T-helper 1 cell treated with Interleukin-12 subunit alpha and Interleukin-12 subunit beta and Interleukin-4 antibody, amounts not matched to agents 30 μg/mL and 1 μg/mL, for 36 hours (primary cell): ENCODE data around the gene METTL15.
"Not testable (repeated sequence)": the region's sequence is repeated elsewhere in the genome, so short reads cannot be mapped to it uniquely, and the experiment has no call there.

ENCODE experiments used
- H3K27ac Mint-ChIP-seq: one replicate; pipeline ENCODE4 v1.8.0; 2021; ENCODE audit warnings: mild to moderate bottlenecking, mixed read lengths
- H3K27me3 Mint-ChIP-seq: one replicate; pipeline ENCODE4 v1.8.0; 2021; ENCODE audit warnings: low read depth, mixed read lengths
- H3K36me3 Mint-ChIP-seq: one replicate; pipeline ENCODE4 v1.8.0; 2021; ENCODE audit warnings: low read depth, mixed read lengths
- H3K4me1 Mint-ChIP-seq: one replicate; pipeline ENCODE4 v1.8.0; 2021; ENCODE audit warnings: low read depth, mixed read lengths
- H3K4me3 Mint-ChIP-seq: one replicate; pipeline ENCODE4 v1.8.0; 2021; ENCODE audit warnings: mild to moderate bottlenecking, moderate library complexity, mixed read lengths
- H3K9me3 Mint-ChIP-seq: one replicate; pipeline ENCODE4 v1.8.0; 2021; ENCODE audit warnings: mixed read lengths

Gene METTL15

DNA sequence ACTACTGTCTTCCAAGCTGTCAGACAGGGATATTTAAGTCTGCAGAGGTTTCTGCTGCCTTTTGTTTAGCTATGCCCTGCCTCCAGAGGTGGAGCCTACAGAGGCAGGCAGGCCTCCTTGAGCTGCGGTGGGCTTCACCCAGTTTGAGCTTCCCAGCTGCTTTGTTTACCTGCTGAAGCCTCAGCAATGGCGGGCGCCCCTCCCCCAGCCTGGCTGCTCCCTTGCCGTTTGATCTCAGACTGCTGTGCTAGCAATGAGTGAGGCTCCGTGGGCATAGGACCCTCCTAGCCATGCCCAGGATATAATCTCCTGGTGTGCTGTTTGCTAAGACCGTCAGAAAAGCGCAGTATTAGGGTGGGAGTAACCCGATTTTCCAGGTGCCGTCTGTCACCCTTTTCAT, 113.9 kb downstream of the METTL15 start:
- not testable (repeated sequence) for H3K9me3 Mint-ChIP-seq, H3K4me1 Mint-ChIP-seq, H3K36me3 Mint-ChIP-seq, H3K4me3 Mint-ChIP-seq, H3K27me3 Mint-ChIP-seq, H3K27ac Mint-ChIP-seq

DNA sequence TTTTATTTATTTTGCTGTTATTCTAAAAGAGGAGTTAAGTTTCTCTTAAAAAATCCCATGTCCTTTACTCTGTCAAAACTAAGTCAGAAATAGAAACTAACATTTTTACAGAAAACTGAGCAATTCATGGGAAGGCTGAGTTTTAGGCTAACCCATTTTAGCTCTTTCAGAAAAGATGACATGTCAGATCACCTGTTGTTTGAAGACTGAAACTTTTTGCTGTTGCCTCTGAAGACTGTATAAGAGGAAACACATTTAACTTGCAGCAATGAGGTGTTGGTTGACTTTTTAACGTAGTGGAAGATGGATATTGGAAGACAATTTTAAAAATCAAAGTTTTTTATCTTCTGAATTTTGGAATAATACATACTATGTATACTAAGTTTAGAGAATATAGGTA, 115.4 kb downstream of the METTL15 start:
- no peaks in the 10 kb centered on the region for H3K9me3 Mint-ChIP-seq
- H3K36me3 Mint-ChIP-seq: peaks cover 5% of the 10 kb centered on the region
- H3K4me3 Mint-ChIP-seq: no peak overlapping the region
- H3K27me3 Mint-ChIP-seq: no peaks in the 10 kb centered on the region
- peaks cover 6% of the 10 kb centered on the region for H3K4me1 Mint-ChIP-seq
- H3K27ac Mint-ChIP-seq: no peak overlapping the region

DNA sequence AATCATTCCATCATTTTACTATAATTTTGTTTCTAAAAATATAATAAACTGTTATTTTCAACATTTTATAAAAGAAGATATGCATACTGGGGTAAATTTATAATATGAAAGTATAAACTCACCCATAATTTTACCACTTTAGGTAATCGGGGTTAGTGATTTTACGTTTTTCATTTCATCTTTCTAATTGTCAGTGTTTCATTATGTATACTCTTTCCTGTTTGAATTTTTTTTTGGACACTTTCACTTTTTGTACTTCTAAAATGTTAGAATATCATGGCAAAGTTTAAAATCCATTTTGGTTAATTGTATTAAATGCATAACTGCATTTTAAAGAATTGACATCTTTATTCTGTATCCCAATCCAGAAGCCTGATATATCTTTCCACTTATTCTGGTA, 115.8 kb downstream of the METTL15 start:
- Mint-ChIP-seq H3K27ac (no peak overlapping the region), H3K36me3 (peaks cover 5% of the 10 kb centered on the region), H3K4me1 (peaks cover 6% of the 10 kb centered on the region), H3K27me3 (no peaks in the 10 kb centered on the region), H3K4me3 (no peak overlapping the region), H3K9me3 (no peaks in the 10 kb centered on the region)

DNA sequence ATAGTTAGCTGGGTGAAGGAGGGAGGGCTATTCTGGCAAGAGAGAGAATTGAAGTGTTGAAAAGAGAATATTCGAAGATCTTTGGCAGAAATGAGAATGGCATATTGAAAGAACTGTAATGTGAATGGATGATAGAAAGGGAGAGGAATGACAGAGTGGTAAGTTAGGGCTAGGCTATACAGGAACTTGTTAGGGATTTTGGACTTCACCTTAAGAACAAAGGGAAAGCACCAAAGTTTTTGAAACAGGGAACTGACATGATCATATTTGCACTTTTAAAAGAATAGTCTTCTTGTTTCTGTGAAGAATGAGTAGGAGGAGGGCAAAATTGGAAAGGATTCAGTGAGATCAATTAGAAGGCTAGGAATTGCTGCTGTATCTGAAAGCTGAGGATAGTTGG, 119.3 kb downstream of the METTL15 start:
- H3K27me3 Mint-ChIP-seq: no peaks in the 10 kb centered on the region
- H3K27ac Mint-ChIP-seq: no peak overlapping the region
- H3K4me1 Mint-ChIP-seq: peaks cover 8% of the 10 kb centered on the region

DNA sequence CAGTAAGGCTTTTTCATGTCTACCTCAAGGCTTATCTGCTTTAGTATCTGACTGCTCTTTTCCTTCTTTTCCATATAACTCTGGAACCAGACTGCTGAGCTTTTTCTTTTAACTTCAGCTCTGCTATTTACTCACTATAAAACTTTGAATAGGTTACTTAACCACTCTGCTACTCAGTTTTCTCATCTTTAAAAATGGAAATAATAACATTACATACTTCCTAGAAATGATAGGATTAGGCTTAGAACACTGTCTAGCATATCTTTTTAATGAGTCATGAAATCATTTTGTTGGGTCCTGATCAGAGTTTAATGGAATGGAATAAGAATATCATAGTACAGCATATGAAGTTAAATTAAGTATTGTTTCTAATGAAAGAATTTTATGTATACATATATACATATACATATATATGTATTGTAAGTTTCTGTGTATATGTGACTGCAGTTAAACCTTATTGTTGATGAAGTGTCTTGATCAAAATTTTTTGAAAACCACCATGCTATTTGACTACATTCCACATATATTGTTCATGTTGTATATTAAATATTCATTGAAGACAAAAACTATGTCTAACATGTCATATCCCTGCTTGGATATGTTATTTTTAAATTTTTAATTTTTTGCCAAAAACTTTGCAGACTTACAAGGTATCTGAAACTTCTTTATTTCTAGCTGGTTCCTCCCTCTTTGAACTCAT, 120.2 kb downstream of the METTL15 start:
- no peaks in the 10 kb centered on the region for H3K27me3 Mint-ChIP-seq
- H3K9me3 Mint-ChIP-seq: no peaks in the 10 kb centered on the region
- H3K36me3 Mint-ChIP-seq: peaks cover 2% of the 10 kb centered on the region
- peaks cover 8% of the 10 kb centered on the region for H3K4me1 Mint-ChIP-seq
- H3K27ac Mint-ChIP-seq: no peak overlapping the region
- H3K4me3 Mint-ChIP-seq: no peak overlapping the region

More for the DNA sequence above, 119.3 kb downstream of the METTL15 start:
- peaks cover 2% of the 10 kb centered on the region for H3K36me3 Mint-ChIP-seq
- no peak overlapping the region for H3K4me3 Mint-ChIP-seq
- no peaks in the 10 kb centered on the region for H3K9me3 Mint-ChIP-seq

DNA sequence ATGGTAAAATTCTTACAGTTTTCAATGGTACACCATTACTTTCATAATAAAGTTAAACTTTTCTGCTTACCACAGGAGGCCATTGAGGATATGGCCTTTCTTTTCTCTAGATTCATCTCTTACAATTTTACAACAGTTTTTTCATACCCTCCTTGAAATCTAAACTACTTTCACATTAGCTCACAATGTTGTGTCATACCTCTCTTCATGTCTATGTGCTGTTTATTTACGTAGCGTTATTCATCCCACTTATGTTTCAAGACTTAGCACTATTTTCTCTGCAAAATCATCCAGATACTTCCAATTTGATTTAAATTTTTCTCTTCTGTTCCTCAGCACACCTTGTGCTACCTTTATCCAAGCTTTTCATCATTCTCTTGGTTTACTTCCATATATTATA, 123.3 kb downstream of the METTL15 start:
- Mint-ChIP-seq H3K27ac (no peak overlapping the region), H3K4me1 (peaks cover 6% of the 10 kb centered on the region), H3K36me3 (peaks cover 2% of the 10 kb centered on the region)

DNA sequence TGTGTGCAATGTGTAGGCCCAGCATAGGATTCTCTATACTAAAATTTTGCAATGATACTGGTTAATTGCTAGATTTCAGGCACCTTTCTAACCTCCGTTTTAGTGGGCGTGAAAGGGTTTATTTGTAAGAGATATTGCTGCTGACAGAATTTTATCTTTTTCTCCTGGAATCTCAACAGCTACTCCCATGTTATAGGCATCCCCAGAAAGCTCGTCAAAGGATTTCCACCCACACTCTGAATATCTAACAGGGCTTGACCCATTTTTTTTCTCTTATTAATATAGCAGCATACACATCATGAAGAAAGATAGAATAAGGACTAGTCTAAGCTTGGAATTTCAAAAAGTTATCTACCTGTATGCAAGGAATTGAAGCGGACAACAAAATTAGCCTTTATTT, 124.5 kb downstream of the METTL15 start:
- Mint-ChIP-seq H3K27ac (no peak overlapping the region), H3K27me3 (no peaks in the 10 kb centered on the region), H3K4me3 (no peak overlapping the region), H3K36me3 (peaks cover 4% of the 10 kb centered on the region), H3K9me3 (peaks cover 4% of the 10 kb centered on the region), H3K4me1 (peaks cover 2% of the 10 kb centered on the region)

More for the DNA sequence above, 123.3 kb downstream of the METTL15 start:
- no peak overlapping the region for H3K4me3 Mint-ChIP-seq
- H3K9me3 Mint-ChIP-seq: peaks cover 2% of the 10 kb centered on the region
- no peaks in the 10 kb centered on the region for H3K27me3 Mint-ChIP-seq

DNA sequence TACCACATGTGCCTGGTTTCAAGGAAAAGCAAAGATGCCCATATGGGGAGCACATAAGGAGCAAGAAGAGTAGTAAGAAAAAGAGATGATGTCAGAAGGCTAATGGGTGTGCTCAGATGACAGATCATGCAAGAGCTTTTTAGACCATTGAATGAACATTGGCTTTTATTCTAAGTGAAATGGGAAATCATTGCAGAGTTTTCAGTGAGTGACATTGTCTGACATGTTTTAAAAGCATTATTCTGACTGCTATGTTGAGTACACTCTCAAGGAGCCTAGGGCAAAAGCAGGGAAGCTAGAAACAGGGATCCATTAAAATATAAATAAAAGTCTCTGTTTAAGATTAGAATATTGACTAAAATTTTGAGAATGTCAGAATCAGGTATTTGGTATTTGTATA, 133.6 kb downstream of the METTL15 start:
- Mint-ChIP-seq H3K27me3 (no peaks in the 10 kb centered on the region), H3K36me3 (peaks cover 10% of the 10 kb centered on the region), H3K9me3 (peaks cover 5% of the 10 kb centered on the region), H3K4me1 (peaks cover 2% of the 10 kb centered on the region), H3K27ac (no peak overlapping the region), H3K4me3 (no peak overlapping the region)

DNA sequence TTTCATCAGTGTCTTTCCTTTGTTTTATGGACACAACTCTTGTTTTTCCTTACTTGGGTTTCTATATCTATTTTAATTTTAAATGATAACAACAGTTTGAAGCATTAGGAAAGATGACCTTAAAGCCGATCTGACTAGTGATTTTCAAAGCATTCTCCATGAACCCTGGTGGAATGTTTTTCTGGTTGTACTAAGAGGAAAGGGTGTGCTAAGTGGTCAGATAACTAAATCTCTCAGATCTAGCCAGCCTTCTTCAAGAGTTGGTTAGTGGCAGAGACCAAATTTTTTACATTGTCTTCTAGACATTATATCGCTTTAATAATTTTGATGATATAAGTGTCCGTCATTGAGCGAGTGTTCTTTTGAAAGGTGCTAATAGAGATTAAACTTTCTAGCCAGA, 134.4 kb downstream of the METTL15 start:
- peaks cover 5% of the 10 kb centered on the region for H3K9me3 Mint-ChIP-seq
- H3K36me3 Mint-ChIP-seq: peaks cover 8% of the 10 kb centered on the region
- peaks cover 2% of the 10 kb centered on the region for H3K4me1 Mint-ChIP-seq
- no peak overlapping the region for H3K4me3 Mint-ChIP-seq
- no peaks in the 10 kb centered on the region for H3K27me3 Mint-ChIP-seq
- H3K27ac Mint-ChIP-seq: no peak overlapping the region

DNA sequence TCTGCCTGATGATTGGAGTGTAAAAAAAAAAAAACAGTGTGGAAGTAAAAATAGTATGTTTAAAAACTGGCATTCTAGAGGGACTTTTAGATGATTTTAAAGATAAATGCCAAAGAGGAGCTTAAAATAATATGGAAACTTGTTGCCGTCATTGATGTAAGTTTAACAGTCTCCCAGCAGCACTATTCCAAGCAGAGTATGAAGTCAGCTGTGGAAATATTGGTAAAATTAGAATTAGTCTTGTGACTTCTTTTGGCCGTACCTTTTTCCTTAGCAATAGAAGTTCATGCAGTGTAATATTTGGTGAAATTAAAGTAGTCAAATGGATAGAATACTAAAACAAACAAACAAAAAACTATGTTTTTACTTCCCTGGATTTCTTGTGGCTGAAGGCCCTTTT, 134.9 kb downstream of the METTL15 start:
- H3K4me3 Mint-ChIP-seq: no peak overlapping the region
- H3K9me3 Mint-ChIP-seq: peaks cover 5% of the 10 kb centered on the region

DNA sequence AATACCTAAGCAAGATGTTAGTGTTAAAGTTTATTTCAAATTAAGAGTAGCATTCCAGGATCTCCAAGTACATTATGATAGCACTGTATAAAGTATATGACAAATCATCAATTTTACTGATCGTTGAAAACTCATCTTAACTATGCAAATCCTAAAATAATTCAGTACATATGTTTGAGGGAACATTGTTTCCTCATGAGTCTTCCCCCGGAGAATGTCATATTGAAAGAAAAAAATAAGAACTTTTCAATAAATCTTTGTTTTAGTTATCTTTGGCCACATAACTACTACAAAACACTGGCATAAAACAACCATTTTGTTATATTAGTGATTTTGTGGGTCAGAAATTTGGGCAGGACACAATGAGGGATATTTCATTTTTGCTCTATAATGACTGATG, 135.4 kb downstream of the METTL15 start:
- peaks cover 4% of the 10 kb centered on the region for H3K9me3 Mint-ChIP-seq
- no peaks in the 10 kb centered on the region for H3K27me3 Mint-ChIP-seq
- H3K36me3 Mint-ChIP-seq: peaks cover 7% of the 10 kb centered on the region
- H3K4me3 Mint-ChIP-seq: no peak overlapping the region
- H3K4me1 Mint-ChIP-seq: peaks cover 2% of the 10 kb centered on the region
- no peak overlapping the region for H3K27ac Mint-ChIP-seq

More for the DNA sequence above, 134.9 kb downstream of the METTL15 start:
- Mint-ChIP-seq H3K4me1 (peaks cover 2% of the 10 kb centered on the region), H3K27ac (no peak overlapping the region), H3K36me3 (peaks cover 8% of the 10 kb centered on the region), H3K27me3 (no peaks in the 10 kb centered on the region)

DNA sequence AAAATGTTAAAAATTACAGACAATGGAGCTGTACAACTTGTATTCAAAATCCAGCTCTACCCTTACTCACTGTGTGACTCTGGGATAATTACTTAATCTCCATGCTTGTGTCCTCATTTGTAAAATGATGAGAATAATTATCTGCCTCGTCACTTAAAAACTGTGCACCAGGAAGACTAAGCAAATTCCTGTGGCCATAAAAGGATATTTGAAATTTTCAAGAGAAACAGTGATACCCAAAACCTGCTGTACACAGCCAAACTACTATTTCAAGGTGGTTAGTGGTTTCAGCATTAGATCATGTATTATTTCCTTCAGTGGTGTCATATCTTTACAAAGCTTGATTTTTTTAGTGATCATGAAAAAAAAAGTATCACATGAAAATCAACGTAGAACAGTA, 136.9 kb downstream of the METTL15 start:
- H3K9me3 Mint-ChIP-seq: no peaks in the 10 kb centered on the region
- no peak overlapping the region for H3K27ac Mint-ChIP-seq
- H3K27me3 Mint-ChIP-seq: no peaks in the 10 kb centered on the region
- H3K4me1 Mint-ChIP-seq: peaks cover 2% of the 10 kb centered on the region
- no peak overlapping the region for H3K4me3 Mint-ChIP-seq
- peaks cover 3% of the 10 kb centered on the region for H3K36me3 Mint-ChIP-seq

DNA sequence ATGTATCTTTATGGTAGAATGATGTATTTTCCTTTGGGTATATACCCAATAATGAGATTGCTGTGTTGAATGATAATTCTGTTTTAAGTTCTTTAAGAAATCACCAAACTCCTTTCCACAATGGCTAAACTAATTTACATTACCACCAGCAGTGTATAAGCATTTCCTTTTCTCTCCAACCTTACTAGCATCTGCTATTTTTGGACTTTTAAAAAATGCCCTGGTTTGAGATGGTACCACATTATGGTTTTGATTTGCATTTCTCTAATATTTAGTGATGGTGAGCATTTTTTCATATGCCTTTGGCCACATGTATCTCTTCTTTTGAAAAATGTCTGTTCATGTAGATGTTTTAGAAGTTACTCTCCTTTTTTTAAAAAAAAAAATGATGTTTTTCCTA, 142.0 kb downstream of the METTL15 start:
- Mint-ChIP-seq H3K4me3 (no peak overlapping the region), H3K36me3 (peaks cover 14% of the 10 kb centered on the region), H3K9me3 (peaks cover 16% of the 10 kb centered on the region), H3K4me1 (no peaks in the 10 kb centered on the region), H3K27me3 (no peaks in the 10 kb centered on the region), H3K27ac (no peak overlapping the region)

DNA sequence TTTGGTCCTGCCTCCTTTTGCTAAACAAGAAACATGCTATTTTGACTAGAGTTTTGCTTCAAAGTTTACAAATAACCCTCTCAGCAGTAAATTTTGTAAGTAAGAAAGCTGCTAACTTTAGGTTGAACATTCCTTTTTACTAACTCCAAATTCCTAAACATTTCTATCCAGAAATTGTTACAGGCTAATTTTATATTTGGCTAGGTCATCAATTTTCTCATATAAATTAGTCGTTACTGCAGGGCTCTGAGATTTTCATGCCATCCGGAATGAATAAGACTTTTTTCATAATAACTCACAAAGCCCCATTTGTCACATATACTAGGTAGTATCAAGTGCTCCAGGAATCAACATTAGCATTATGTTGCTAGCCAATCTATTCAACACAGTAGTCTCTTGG, 143.1 kb downstream of the METTL15 start:
- H3K9me3 Mint-ChIP-seq: peaks cover 22% of the 10 kb centered on the region
- no peak overlapping the region for H3K27ac Mint-ChIP-seq
- H3K4me1 Mint-ChIP-seq: no peaks in the 10 kb centered on the region
- H3K27me3 Mint-ChIP-seq: no peaks in the 10 kb centered on the region
- peaks cover 11% of the 10 kb centered on the region for H3K36me3 Mint-ChIP-seq
- H3K4me3 Mint-ChIP-seq: no peak overlapping the region

DNA sequence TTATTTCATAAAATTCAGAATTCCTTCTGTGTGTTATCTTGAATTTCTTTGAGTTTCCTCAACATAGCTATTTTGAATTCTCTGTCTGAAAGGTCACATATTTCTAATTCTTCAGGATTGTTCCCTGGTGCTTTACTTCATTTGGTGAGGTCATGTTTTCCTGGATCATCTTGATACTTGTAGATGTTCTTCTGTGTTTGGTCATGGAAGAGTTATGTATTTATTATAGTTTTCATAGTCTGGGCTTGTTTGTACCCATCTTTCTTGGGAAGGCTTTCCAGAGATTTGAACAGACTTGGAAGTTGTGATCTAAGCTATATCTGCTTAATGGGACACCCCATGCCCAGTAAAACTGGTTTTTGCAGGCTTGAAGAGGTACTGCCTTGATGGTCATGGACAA, 149.6 kb downstream of the METTL15 start:
- no peak overlapping the region for H3K4me3 Mint-ChIP-seq
- peaks cover 11% of the 10 kb centered on the region for H3K36me3 Mint-ChIP-seq
- no peak overlapping the region for H3K27ac Mint-ChIP-seq
- no peaks in the 10 kb centered on the region for H3K27me3 Mint-ChIP-seq
- H3K4me1 Mint-ChIP-seq: no peaks in the 10 kb centered on the region
- H3K9me3 Mint-ChIP-seq: peaks cover 24% of the 10 kb centered on the region
